NT2/D1 (cell line): ENCODE measurements around the gene D2HGDH.

ENCODE experiments used
- DNase-seq: peaks from one replicate; pipeline ENCODE4 v3.0.0-alpha.2; 2011; ENCODE audit warnings: low read depth, low spot score
- H3K27me3 ChIP-seq: 2 replicates; pipeline ENCODE4 v1.6.0; 2011; ENCODE audit warnings: mild to moderate bottlenecking; ENCODE audit not compliant: insufficient read length, insufficient read depth
- H3K36me3 ChIP-seq: 2 replicates; pipeline ENCODE4 v1.6.1; 2011; ENCODE audit warnings: mild to moderate bottlenecking, low read length, mixed read lengths; ENCODE audit not compliant: insufficient read depth, insufficient read length
- H3K4me1 ChIP-seq: 2 replicates; pipeline ENCODE4 v1.5.1; 2011; ENCODE audit not compliant: insufficient read depth, insufficient read length
- H3K4me3 ChIP-seq: 2 replicates; pipeline ENCODE4 v1.5.1; 2011; ENCODE audit warnings: low read depth; ENCODE audit not compliant: insufficient read length
- H3K9ac ChIP-seq: 2 replicates; pipeline ENCODE4 v1.6.0; 2011; ENCODE audit warnings: low read depth; ENCODE audit not compliant: insufficient read length
- H3K9me3 ChIP-seq: 2 replicates; pipeline ENCODE4 v1.5.1; 2011; ENCODE audit warnings: mild to moderate bottlenecking, low read length; ENCODE audit not compliant: insufficient read depth
- SUZ12 ChIP-seq: IDR thresholded peaks from 2 replicates; pipeline ENCODE4 v1.6.1; 2011; ENCODE audit not compliant: insufficient read length, insufficient read depth; ENCODE audit errors: extremely low read depth
- YY1 ChIP-seq: IDR thresholded peaks from 2 replicates; pipeline ENCODE4 v1.6.1; 2011; ENCODE audit not compliant: insufficient read length, insufficient read depth
- ZNF274 ChIP-seq: IDR thresholded peaks from 2 replicates; pipeline ENCODE4 v1.6.1; 2011; ENCODE audit warnings: mild to moderate bottlenecking, low read depth, low read length

Gene D2HGDH

GRCh38 chr2:241794250-241794823 lies 59.9 kb downstream of the D2HGDH start:
- TF ChIP-seq ZNF274 = no peak
- TF ChIP-seq SUZ12 = no peak
- TF ChIP-seq YY1 = no peak
- Histone ChIP-seq H3K9me3 (peaks cover 20% of the 10 kb centered on the region), H3K4me1 (peaks cover 13% of the 10 kb centered on the region), H3K27me3 (no peaks in the 10 kb centered on the region), H3K9ac (no peak overlapping the region), H3K4me3 (no peak overlapping the region), H3K36me3 (no peaks in the 10 kb centered on the region)
- DNase-seq = no peak

- H3K36me3 ChIP-seq = no peaks in the 10 kb centered on the region
- H3K27me3 ChIP-seq = no peaks in the 10 kb centered on the region
- peaks cover 11% of the 10 kb centered on the region for H3K9me3 ChIP-seq
- no peak overlapping the region for H3K4me3 ChIP-seq
- DNase-seq = no peak
- no peak overlapping the region for H3K9ac ChIP-seq
- no peak for TF ChIP-seq SUZ12
- TF ChIP-seq ZNF274 = no peak
- TF ChIP-seq YY1 = no peak
- peaks cover 13% of the 10 kb centered on the region for H3K4me1 ChIP-seq
Measured at GRCh38 chr2:241795021-241795999, 60.9 kb downstream of the D2HGDH start.

GRCh38 chr2:241796209-241796608 lies 61.8 kb downstream of the D2HGDH start:
- no peaks in the 10 kb centered on the region for H3K27me3 ChIP-seq
- peaks cover 2% of the 10 kb centered on the region for H3K9me3 ChIP-seq
- no peak overlapping the region for H3K4me3 ChIP-seq
- peaks cover 16% of the 10 kb centered on the region for H3K4me1 ChIP-seq
- no peak for TF ChIP-seq YY1
- no peak for TF ChIP-seq SUZ12
- no peak for TF ChIP-seq ZNF274
- no peak for DNase-seq
- no peaks in the 10 kb centered on the region for H3K36me3 ChIP-seq
- H3K9ac ChIP-seq = no peak overlapping the region

GRCh38 chr2:241796610-241797138 lies 62.2 kb downstream of the D2HGDH start:
- H3K4me1 ChIP-seq = peaks cover 21% of the 10 kb centered on the region
- no peak overlapping the region for H3K9ac ChIP-seq
- H3K36me3 ChIP-seq = no peaks in the 10 kb centered on the region
- no peak overlapping the region for H3K4me3 ChIP-seq
- DNase-seq = no peak
- H3K9me3 ChIP-seq = no peaks in the 10 kb centered on the region; the same call in 1 of the 2 replicates
- no peaks in the 10 kb centered on the region for H3K27me3 ChIP-seq
- TF ChIP-seq SUZ12 = no peak
- no peak for TF ChIP-seq ZNF274
- TF ChIP-seq YY1 = no peak

- H3K4me3 ChIP-seq = no peak overlapping the region
- no peaks in the 10 kb centered on the region; the same call in 1 of the 2 replicates for H3K9me3 ChIP-seq
- H3K4me1 ChIP-seq = peaks cover 23% of the 10 kb centered on the region
- DNase-seq = no peak
- H3K27me3 ChIP-seq = no peaks in the 10 kb centered on the region
- H3K36me3 ChIP-seq = no peaks in the 10 kb centered on the region
- H3K9ac ChIP-seq = no peak overlapping the region
- TF ChIP-seq SUZ12 (no peak), ZNF274 (no peak), YY1 (no peak)
Measured at GRCh38 chr2:241797441-241798080, 63.1 kb downstream of the D2HGDH start.

GRCh38 chr2:241798081-241798630 lies 63.7 kb downstream of the D2HGDH start:
- Histone ChIP-seq H3K9ac (no peak overlapping the region), H3K4me3 (no peak overlapping the region), H3K4me1 (peaks cover 29% of the 10 kb centered on the region), H3K36me3 (no peaks in the 10 kb centered on the region), H3K9me3 (no peaks in the 10 kb centered on the region; the same call in 1 of the 2 replicates), H3K27me3 (no peaks in the 10 kb centered on the region)
- DNase-seq = no peak
- TF ChIP-seq SUZ12 (no peak), YY1 (no peak)
